HG03025 (cell line): ENCODE data around the gene PHF12.
"Not testable (repeated sequence)": the region's sequence is repeated elsewhere in the genome, so short reads cannot be mapped to it uniquely, and the experiment has no call there.

Experiments
- ATAC-seq: cut with Tn5 transposase; IDR thresholded peaks from one replicate; pipeline ENCODE4 v1.9.1; 2021; ENCODE audit warnings: mild to moderate bottlenecking, moderate library complexity; ENCODE audit not compliant: unreplicated experiment, low FRiP score

The PHF12 gene

DNA sequence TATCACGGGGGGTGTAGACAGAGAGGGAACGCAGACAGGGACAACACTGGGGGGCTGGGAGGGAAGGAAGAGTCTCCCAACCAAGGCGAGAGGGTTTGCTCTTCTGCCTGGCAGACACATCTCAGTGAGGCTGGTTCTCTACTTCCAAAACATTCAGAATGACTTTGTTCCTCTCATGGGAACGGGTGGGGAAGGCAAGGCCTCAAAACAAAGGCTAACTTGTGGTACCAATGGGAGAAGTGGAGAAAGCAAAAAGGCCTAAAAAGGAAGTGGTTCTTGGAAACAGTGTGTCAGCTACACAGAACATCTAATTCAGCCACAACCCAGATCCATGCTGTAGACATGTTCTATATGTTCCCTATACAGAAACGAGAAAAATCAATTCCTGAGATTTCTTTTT lies 61.3 kb downstream of the PHF12 start:
- ATAC-seq, result no peak

DNA sequence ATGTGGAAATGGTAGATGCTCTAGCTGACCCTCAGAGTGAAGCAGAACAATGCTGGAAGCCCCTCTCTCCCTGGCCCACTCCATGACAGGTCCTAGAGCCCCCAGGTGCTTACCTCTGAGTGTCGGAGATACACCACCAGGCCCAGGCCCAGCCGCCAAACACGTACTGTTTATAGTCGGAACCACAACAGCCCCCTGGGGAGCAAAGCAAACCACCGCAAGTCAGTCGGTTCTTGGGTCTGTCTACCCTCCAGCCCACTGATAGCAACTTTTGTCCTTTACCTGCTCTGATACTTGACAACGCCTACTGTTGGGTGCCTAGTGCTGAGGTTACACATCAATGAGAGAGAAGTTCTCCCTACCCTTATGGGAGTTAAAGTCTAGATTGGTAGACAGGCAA lies 62.5 kb downstream of the PHF12 start:
- no peak for ATAC-seq

DNA sequence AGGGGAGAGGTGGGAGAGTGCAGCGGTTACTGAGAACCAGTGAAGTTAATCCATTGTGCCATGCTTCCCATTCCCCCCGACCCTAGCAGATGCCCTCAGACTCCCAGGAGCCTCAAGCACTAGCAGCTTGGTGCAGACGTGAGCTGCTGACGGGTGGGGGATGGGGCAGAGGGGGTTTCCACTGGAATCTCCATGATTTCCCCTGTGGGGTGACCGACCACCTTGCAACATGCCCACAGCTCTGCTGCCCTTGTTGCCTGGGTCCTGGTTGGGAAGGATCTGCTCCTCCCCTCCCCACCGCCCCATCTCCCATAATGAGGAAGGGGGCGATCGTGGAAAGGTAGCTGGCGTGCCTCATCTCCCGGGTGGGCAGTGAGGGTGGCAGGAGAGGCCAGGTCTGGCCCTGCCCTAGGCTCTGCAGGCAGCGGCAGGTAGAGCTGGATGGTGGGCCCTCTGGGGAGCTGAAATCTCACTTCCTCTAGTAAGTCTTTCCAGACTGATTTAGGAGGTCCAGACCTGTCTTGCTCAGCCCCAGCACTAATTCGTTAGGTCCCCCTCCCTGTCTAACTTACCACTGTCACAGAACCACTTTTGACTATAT lies 63.3 kb downstream of the PHF12 start:
- ATAC-seq, result no peak

DNA sequence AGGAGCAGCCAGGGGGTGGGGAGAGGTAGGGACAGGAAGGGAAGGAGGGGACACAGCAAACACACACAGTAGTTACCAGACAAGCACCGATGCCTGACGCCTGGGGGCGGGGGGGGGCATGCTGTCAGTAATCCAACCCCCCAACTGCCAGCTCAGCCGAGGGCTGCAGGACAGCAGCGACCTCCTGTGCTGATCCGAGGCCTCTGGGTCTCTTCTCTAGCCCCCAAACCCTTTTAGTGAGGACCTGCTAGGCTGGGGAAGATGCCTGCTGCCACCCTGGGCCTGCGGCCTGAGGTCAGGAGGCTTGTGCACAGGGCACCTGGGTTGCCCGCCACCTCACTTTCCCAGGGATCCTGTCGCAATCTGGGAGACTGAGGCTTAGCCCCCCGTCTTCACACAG lies 65.4 kb downstream of the PHF12 start:
- no peak for ATAC-seq

DNA sequence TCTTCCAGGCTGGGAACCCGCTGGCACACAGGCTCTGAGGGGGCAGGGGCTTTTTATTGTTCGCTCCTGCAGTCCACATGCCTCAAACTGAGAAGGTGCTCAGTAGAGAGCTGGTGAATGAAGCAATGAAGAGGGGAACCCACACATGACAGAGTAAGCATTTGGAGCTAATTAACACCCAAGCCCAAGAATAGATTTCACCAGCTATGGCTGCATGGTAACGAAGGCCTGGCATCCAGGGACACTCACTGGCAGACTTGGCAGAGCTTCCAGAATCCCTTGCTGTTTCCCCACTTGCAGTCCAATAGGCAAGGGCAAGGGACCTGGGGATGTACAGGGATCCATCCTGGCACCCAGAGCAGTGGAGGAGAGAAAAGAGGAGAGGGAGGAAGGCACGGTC lies 66.0 kb downstream of the PHF12 start:
- no peak for ATAC-seq

DNA sequence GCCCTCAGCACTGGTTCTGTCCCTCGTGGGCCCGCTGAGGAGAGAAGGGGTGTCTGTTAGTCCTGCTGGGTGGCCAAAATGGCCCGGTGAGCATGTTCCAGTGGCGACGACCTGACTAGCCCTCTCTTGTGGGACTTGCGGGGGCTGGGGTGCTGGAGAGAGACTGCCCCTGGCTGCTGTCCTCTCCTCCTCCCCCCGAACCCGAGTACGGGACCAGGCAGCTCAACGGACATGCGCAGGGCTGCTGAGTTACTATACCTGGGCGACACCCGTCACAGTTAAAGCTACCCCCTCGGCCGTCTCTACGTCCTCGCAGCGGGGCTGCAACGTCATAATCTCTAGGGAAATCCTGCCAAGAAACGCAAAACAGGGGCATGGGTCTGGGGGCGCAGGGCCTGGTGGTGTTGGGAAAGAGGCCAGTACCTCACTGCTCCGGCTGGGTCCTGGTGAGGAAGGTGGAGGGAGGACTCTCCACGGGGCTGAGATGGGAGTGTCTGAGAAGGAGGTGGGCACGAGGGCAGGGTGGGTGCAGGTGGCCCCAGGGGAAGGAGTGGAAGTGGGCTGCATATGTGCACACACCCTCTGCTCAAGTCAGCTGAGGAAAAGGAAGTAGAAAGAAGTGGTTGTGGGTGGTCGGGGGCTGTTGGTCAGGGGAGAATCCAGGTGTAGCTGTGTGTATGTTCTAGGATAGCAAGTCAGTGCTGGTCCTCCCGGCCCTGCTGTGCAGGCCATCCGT lies 67.2 kb downstream of the PHF12 start:
- no peak for ATAC-seq

DNA sequence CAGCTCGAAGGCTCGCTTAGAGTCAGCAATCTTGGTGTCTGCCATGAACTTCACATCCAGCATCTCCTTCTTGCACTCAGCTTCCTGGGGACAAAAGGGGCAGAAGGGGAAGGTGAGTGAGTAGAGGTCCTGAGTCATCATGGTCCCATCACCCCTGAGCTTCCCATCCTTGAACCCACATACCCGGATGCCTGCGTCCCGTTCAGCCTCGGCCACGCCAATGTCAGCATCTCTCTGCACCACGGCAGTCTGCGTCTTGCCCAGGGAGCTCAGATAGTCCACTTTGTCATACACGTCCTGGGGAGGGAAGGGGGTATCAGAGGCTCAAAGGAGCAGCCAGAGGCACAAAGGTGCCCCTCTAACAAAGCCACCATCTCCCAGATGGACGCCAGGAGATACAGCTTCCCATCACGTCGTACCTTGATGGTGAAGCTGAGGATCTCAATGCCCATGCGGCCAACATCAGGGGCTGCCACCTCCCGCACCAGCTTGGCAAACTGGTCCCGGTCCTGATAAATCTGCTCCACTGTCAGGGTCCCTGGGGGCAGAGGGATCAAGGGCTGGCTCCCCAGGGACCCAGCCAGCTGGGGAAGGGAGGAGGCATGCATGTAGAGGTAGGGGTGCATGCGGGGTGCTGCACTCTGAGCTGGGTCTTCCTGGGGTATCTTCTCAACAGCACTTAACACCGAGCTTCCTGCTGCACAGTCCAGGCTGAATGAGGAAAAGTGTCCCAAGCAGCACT lies 69.0 kb downstream of the PHF12 start:
- ATAC-seq, result no peak

DNA sequence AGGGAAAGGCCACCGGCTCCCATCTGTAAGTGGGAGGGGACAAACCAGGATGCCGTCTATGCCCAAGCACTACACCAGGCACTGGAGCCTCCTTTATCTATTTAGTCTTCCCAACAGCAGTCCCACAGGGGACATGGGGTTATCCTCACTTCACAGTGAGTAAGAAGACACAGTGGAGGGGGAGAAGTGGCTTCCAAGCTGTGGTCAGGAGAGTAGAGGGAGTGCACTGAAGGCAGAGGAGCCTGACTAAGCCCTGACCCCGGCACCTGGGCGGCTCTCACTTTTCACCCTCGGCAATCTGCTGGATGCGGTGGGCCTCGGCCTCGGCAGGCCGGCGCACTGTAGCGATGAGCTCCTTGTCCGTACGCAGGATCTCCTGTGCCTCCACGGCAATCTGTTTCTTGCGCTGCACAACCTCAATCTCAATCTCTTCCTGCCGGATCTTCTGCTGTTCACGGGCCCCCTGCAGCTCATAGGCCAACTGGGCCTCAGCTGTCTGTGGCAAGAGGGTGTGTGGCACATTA lies 69.7 kb downstream of the PHF12 start:
- no peak for ATAC-seq

DNA sequence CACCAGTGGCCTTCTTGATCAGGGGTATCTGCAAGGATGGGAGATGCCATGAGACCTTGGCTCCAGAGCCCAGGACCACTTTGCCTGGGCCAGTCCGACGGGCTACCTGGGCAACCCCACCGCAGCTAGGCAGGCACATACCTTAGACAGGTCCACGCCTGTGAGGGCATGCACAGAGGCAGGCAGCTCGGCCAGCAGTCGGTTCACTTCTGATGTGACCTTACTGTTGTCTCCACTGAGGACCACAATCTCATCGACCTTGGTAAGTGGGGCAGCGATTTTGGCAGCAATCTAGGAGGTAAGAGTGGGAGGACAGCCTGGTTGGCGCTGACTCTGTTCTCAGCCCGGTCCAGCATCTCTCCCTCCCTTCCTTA lies 70.8 kb downstream of the PHF12 start:
- ATAC-seq, result no peak

DNA sequence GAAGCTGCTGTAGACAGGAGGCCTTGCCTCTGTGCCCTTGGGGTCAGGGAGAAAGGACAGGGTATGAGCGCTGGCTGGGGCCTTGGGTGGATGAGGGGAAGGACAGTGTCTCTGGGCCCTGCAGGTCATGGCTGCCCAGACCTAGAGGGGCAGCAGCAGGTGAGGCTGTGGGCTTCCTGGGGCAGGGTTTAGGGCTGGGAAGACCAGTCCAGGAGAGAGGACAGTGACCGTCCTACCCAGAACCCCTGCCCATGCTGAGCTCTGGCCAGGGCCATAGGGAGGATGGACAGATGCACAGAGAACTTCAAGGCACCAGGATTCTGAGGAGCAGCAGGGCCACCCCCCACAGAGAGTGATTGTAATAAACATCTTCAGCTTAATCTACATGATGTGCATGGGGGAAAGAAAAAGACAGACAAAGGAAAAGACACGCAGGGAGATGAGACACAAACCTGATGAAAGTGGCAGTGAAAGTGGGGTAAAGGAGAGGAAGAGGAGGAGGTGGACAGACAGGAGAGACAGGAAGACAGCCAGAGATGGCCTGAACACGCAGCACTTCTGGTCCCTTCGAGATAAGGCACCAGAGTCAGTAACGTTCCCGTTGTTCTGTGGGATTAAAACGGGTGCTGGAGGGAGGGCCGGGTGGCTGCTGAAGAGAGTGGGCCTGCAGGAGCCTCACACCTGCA lies 71.3 kb downstream of the PHF12 start:
- ATAC-seq, result no peak

DNA sequence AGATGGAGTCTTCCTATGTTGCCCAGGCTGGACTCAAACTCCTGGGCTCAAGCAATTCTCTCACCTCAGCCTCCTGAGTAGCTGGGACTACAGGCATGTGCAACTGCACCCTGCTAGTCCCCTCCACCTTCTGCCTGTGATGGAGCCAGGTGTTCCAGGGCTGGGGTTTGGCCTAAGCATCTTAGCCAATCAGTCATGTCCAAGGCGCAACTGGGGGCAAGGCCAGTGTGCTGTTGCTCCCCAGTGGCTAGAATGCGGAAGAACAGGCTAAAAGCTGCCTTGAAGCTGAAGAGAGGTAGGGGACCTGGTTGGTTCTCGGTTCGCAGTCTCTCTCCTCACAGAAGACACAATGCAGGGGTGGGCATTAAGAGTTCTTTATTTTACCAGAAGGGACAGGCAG lies 72.3 kb downstream of the PHF12 start:
- ATAC-seq, result no peak

DNA sequence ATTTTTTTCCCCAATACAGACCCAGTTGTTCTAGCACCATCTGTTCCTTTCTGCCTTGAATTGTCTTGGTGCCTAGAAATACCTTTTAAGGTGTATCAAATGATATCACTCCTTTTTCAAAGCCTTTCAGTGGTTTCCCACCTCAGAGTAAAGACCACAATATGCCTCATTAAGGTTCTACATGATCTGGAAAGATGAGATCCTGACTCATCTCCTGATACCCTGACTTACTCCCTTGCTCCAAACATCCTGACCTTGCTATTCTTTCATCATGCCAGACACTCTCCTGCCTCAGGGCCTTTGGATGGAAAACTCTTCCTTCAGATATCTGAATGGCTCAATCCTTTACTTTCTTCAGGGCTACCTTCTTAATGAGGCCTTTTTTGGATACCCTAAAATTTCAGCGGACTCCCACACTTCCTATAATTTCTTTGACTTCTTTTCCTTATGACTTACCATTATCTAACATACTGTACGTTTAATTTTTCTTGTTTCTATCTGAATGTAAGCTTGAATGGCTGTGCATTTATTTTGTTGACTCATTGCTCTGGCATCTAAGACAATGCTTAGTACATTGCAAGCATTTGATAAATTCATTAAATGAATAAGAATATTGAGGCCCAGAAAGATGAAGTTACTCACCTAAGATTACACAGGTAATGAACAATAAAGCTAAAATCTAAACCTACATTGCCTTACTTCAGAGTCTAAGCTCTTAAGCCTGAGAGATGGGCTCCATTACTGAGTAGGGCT lies 73.0 kb downstream of the PHF12 start:
- no peak for ATAC-seq

DNA sequence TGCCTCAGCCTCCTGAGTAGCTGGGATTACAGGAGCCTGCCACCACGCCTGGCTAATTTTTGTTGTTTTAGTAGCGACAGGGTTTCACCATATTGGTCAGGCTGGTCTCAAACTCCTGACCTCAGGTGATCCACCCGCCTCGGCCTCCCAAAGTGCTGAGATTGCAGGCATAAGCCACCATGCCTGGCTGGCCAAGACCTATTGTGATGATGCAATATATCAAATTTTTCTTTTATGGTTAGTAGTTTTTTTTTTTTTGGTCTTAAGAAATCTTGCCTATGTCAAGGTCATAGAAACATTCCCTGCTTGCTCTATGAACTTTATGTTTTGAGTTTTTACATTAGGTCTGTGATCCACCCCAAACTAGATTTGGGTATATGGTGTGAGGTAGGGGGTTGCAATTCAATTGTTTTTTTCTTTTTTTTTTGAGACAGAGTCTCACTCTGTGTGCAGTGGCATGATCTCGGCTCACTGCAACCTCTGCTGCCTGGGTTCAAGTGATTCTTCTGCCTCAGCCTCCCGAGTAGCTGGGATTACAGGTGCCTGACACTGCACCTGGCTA lies 74.1 kb downstream of the PHF12 start:
- not testable (repeated sequence) for ATAC-seq

DNA sequence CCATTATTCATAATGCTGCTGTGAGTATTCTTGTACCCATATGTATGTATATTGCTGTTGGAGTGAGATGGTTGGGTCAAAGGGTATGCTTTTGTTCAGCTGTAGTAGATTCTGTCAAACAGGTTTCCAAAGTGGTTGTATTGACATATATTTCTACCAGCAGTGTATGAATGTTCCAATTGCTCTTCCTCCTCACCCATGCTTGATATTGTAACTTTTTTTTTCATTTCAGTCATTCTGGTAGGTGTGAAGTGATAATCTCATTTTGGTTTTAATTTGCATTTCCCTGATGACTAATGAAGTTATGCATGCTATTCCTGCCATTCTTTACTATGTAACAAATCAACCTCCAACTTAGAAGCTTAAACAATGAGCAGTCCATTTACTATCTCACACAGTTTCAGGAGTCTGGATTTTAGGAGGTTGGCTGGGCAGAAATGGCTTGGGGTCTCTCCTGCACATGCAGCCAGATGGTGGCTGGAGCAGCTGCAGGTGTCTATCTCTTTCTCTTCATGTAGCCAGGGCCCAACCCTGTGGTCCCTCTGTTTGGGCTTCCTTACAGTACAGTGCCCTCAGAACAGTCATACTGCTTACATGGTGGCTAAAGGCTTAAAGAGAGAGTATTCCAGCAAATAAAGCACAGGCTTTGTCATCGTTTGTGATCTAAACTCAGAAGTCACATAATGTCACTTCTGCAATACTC lies 75.3 kb downstream of the PHF12 start:
- no peak for ATAC-seq

DNA sequence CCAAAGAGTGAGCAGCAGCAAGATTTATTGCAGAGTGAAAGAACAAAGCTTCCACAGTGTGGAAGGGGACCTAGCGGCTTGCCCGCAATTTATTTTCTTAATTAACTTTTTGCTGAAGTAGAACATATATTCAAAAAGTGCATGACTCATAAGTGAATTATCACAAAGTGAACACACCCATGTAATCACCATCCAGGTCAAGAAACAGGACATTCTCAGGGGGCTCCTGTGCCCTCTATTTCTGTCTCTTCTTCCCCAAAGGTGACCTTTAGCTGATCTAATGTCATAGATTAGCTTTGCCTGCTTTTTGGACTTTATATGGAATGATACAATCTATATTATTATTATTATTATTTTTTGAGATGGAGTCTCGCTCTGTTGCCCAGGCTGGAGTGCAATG lies 76.6 kb downstream of the PHF12 start:
- no peak for ATAC-seq

DNA sequence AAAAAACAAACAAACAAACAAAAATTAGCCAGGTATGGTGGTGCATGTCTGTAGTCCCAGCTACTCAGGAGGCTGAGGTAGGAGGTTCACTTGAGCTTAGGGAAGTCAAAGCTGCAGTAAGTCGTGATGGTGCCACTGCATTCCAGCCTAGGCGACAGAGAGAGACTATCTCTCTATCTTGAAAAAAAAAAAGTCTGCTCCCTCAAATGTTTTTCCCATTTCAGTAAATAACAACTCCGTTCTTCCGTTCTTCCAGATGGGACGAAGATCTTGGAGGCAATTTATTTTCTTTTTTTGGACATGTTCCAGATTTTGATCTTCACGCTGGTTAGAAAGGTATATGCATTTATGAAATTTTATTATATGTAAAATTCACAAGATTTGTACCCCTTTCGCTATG lies 77.5 kb downstream of the PHF12 start:
- ATAC-seq, result no peak

DNA sequence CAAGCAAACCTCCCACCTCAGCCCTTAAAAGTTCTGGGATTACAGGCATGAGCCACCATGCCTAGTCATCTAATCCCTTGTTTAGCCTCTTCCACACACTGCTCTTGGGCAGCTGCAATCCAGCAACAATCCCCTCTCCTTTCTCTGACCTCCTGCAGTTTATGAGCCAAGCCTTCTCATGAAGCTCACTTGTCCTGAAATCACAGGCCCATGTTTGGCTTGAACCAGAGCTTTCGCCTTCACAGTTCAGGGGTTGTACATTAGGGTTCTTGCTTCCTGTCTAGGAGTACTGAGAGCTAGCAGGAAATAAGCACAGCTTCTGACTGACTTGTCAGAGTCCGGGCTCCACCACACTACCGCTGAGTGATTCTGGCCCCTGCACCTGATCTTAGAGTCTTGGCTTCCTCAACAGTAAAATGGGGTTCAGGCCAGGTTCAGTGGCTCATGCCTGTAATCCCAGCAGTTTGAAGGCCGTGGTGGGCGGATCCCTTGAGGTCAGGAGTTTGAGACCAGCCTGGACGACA lies 80.2 kb downstream of the PHF12 start:
- ATAC-seq, result no peak

DNA sequence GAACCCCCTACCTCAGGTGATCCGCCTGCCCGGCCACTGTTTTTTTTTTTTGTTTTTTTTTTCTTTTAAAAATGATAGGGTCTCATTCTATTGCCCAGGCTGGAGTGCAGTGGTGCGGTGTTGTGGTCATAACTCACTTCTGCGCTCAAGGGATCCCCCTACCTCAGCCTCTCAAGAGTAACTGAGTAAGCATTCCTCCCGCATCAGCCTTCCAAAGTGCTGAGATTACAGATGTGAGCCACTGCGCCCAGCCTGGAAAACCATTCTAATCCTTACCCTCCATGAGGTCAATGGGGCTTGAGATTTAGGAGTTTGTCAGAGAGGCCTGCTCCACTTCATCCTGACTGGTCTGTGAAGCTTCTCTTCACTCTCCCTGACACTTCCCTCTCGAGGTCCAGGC lies 84.0 kb downstream of the PHF12 start:
- ATAC-seq, result no peak
